Activated naive CD8-positive, alpha-beta T cell (primary cell): Measurements from ENCODE around the gene EXOSC1.
"Not testable (repeated sequence)": the region's sequence is repeated elsewhere in the genome, so short reads cannot be mapped to it uniquely, and the experiment has no call there.

ENCODE experiments used
- H3K27ac Mint-ChIP-seq: one replicate; pipeline ENCODE4 v1.8.0; 2021; ENCODE audit warnings: mixed read lengths
- H3K27me3 Mint-ChIP-seq: one replicate; pipeline ENCODE4 v1.8.0; 2021; ENCODE audit warnings: mixed read lengths
- H3K36me3 Mint-ChIP-seq: one replicate; pipeline ENCODE4 v1.8.0; 2021; ENCODE audit warnings: mixed read lengths
- H3K4me1 Mint-ChIP-seq: one replicate; pipeline ENCODE4 v1.8.0; 2021; ENCODE audit warnings: low read depth, mixed read lengths
- H3K4me3 Mint-ChIP-seq: one replicate; pipeline ENCODE4 v1.8.0; 2021; ENCODE audit warnings: mild to moderate bottlenecking, mixed read lengths
- H3K9me3 Mint-ChIP-seq: one replicate; pipeline ENCODE4 v1.8.0; 2021; ENCODE audit warnings: low read depth, mixed read lengths

EXOSC1 gene, protein sequence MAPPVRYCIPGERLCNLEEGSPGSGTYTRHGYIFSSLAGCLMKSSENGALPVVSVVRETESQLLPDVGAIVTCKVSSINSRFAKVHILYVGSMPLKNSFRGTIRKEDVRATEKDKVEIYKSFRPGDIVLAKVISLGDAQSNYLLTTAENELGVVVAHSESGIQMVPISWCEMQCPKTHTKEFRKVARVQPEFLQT

DNA sequence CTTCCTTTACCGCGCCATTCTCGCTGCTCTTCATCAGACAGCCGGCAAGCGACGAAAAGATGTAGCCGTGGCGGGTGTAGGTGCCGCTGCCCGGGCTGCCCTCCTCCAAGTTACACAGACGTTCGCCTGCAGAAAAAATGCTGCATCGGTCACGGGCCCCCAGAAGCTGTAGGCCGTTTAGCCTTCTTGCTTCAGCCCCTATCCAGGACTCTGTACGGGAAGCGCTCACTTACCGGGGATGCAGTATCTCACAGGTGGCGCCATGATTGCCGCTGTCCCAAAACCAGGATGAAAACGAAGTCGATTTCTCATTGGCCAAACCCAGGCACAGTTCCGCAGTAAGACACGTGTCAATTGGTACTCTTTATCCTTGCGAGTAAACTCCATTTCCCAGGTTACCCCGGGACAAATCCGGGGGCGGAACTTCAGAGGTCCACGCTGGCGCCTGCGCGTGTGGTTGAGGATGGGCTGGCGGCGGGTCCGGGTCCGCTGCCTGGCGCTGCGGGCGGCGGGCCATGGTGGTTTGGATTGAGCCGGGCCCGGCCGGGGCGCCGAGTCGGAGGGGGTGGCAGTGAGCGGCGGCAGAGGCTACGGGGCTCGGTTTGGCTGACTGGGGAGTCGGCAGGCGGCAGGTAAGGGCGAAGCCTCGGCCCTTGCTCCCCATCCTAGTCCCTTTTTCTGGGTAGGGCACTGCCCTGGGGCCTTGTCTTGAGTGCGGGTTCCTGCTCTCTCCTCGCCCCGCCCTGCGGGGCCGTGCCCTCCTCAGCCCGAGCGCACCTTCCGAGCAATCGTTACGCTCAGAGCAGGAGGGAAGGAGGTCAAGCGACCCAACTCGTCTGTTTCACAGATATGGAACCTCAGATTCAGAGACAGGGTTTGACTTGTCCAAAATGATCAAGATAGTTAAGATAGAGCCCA is at the start of gene EXOSC1, which contains the start of gene ZDHHC16:
TSS of gene EXOSC1 (minus strand) at position 285 of the 918 bp plus-strand sequence. CDS start at position 264, 21 bp downstream.
TSS of gene ZDHHC16 (plus strand) at position 454 of the 918 bp plus-strand sequence. CDS start 5,501 bp downstream, outside the sequence.
- H3K27ac Mint-ChIP-seq: peak within 1 kb of the TSS; percentile 96
- H3K4me3 Mint-ChIP-seq: peak within 1 kb of the TSS; percentile 96
- H3K27me3 Mint-ChIP-seq: no peaks in the 10 kb centered on the region
- H3K36me3 Mint-ChIP-seq: peaks cover 4% of the 10 kb centered on the region
- H3K9me3 Mint-ChIP-seq: no peaks in the 10 kb centered on the region
- peaks cover 52% of the 10 kb centered on the region for H3K4me1 Mint-ChIP-seq

DNA sequence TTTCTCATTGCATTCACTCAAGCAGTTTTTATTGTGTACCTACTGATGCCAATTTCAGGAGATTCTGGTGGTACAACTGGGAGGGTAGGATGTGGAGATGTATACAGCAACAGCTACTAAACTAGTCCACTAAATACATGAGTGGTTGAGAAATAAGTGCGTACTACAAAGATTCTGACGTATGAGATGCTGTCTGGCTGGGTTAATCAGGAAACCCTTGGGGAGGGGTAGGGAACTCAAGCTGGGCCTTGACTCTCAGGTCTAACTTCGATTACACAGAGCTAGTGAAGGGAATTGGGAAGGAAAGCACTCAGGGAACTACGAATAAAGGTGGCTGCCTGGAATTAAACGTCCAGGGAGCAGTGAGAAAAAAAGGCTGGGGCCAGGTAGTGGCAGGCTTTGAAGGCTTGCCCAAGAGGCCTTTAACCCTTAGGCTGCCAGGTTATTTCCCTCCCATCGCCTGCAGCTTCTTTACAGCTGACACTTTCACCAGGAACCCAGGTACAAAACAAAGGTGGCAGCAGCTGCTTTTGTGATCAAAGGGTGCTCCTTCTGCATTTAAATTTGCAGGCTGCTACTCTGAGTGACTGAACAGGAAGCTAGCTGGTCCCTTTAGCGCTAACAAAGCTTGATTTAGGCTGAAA is 49.2 kb upstream of the EXOSC1 start:
- Mint-ChIP-seq H3K4me1 (peaks cover 57% of the 10 kb centered on the region), H3K27me3 (peaks cover under 1% of the 10 kb centered on the region)

DNA sequence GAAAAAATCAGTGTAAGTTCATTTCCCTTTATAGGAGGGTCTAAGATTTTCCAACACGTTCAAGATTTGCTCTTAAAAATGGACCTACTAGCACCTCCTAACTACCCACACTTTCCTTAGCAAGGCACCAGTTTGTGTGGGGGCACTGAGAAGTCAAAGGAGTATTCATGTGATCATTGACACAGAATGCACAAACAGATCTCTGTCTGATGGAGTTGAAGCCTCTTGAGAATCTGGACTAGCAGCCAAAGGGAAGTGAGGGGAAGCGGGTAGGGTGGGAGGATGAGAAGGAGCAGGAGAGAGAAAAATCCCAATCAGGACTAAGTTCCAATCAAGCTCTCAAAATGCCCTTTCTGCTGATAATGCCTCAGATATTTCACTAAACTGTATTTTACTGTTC is 48.3 kb upstream of the EXOSC1 start:
- Mint-ChIP-seq H3K4me3 (peak overlapping the region; percentile 38), H3K27ac (no peak overlapping the region), H3K4me1 (peaks cover 59% of the 10 kb centered on the region), H3K36me3 (no peaks in the 10 kb centered on the region), H3K27me3 (no peaks in the 10 kb centered on the region), H3K9me3 (no peaks in the 10 kb centered on the region)

More for the DNA sequence above, 49.2 kb upstream of the EXOSC1 start:
- Mint-ChIP-seq H3K9me3 (no peaks in the 10 kb centered on the region), H3K36me3 (no peaks in the 10 kb centered on the region), H3K27ac (peak overlapping the region; percentile 62), H3K4me3 (peak overlapping the region; percentile 56)

DNA sequence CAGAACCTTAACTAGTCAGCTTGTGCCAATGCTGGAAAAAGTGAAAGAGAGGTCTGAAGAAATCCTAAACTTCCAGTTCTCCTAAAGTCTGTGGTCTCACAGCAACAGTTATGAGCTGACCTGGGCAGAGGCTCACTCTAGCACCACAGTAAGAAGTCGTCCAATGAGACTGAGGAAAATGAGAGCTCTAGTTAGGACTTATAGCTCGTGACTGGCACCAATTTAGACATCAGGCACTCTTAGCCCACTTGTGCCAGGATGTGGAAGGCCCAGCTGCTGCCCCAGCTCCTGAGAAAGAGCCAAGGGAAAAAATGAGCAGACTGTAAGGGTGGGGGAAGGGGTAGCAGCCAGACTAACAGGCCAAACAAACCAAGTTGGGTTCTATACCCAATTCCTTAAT is 44.8 kb upstream of the EXOSC1 start:
- Mint-ChIP-seq H3K36me3 (no peaks in the 10 kb centered on the region), H3K4me3 (no peak overlapping the region)

DNA sequence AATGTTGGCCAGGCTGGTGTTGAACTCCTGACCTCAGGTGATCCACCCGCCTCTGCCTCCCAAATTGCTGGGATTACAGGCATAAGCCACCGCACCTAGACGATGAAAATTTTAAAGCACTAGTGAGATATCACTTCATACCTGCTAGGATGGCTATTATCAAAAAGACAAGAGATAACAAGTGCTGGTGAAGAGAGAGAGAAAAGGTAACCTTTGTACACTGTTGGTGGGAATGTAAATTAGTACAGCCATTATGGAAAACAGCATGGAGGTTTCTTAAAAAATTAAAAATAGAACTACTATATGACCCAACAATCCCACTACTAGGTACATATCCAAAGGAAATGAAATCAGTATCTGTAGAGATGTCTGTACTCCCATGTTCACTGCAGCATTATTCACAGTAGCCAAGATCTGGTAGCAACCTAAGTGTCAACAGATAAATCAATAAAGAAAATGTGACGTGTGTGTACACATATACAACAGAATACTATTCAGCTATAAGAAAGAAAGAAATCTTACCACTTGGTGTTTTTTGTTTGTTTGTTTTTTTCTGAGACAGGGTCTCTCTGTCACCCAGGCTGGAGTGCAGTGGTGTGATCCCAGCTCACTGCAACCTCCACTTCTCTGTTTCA is 40.0 kb upstream of the EXOSC1 start:
- no peaks in the 10 kb centered on the region for H3K27me3 Mint-ChIP-seq
- no peaks in the 10 kb centered on the region for H3K36me3 Mint-ChIP-seq
- no peaks in the 10 kb centered on the region for H3K9me3 Mint-ChIP-seq
- H3K27ac Mint-ChIP-seq: no peak overlapping the region
- H3K4me3 Mint-ChIP-seq: no peak overlapping the region
- peaks cover 31% of the 10 kb centered on the region for H3K4me1 Mint-ChIP-seq

More for the DNA sequence above, 44.8 kb upstream of the EXOSC1 start:
- Mint-ChIP-seq H3K9me3 (no peaks in the 10 kb centered on the region), H3K27me3 (no peaks in the 10 kb centered on the region), H3K27ac (peak overlapping the region; percentile 17), H3K4me1 (peaks cover 57% of the 10 kb centered on the region)

DNA sequence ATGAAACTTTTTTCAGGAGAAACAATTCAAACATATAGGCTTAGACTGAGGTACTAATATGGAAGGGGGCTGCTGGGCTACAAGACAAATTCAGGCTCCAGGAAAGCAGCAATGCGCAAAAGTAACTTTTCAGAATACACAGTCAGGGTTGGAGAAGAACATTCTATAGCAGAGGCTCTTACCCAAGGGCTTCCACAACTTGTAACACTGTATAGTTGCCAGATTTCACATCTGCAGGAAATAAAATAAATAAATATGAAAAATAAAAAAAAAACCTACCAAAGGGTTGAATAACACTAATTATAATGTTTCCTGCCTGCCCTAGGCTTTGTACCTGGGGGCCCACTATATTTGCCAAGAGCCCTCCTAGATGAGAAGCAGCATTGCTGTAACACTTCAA is 38.1 kb upstream of the EXOSC1 start:
- no peaks in the 10 kb centered on the region for H3K27me3 Mint-ChIP-seq
- H3K27ac Mint-ChIP-seq: no peak overlapping the region
- no peaks in the 10 kb centered on the region for H3K36me3 Mint-ChIP-seq
- peaks cover 14% of the 10 kb centered on the region for H3K4me1 Mint-ChIP-seq
- no peaks in the 10 kb centered on the region for H3K9me3 Mint-ChIP-seq
- no peak overlapping the region for H3K4me3 Mint-ChIP-seq

DNA sequence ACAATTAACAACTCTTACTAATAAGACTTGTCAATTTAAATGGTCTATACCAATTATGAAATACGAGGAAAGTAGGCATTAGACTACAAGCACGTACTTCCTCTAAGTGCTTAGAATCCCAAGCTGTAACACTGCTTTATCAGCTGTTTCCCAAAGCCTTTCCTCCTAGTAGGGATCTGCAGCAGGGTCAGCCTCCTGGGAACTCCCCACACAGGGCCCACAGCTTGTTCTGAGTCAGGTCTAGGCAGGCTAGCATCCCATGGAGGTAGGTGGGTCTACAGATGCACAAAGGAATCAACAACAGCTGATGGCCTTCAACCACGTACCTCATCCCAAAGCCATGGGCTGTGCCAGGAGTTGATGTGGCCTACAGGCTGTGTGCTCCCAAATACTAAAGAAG is 37.7 kb upstream of the EXOSC1 start:
- Mint-ChIP-seq H3K27ac (no peak overlapping the region), H3K4me1 (peaks cover 12% of the 10 kb centered on the region), H3K4me3 (no peak overlapping the region), H3K9me3 (no peaks in the 10 kb centered on the region), H3K27me3 (no peaks in the 10 kb centered on the region), H3K36me3 (no peaks in the 10 kb centered on the region)

DNA sequence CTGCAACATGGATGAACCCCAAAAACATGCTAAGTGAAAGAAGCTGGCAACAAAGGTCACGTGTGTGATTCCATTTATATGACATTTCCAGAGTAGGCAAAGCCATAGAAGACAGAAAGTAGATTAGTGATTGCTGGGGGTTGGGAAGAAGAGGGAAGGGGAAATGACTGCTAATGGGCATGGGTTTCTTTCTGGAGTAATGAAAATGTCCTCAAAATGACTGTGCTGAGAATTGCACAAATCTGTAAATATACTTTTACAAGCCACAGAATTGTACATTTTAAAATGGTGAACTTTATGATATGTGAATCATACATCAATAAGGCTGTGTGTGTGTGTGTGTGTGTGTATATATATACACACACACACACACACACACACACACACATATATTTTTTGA is 36.6 kb upstream of the EXOSC1 start:
- H3K4me3 Mint-ChIP-seq: no peak overlapping the region
- H3K36me3 Mint-ChIP-seq: peaks cover 2% of the 10 kb centered on the region
- H3K27ac Mint-ChIP-seq: peak overlapping the region; percentile 75

DNA sequence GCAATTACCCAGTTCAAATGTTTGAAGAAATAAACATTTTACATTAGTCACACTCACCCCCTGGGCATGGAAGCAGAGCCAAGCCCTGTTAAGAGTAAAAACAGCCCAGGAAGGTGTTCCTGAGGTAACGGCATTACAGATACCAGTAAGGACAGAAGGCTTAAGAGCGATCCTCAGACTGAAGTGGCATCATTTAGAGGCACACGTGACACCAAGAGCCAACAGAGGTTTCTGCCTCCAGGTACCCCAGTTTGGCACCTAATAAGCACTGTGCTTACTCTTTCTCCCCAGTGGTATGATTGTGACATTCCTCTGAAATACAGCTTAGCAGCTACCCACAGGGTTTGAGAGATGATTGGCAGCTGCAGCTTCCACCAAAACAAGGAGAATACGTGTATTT is 35.3 kb upstream of the EXOSC1 start:
- Mint-ChIP-seq H3K36me3 (peaks cover 4% of the 10 kb centered on the region), H3K27ac (no peak overlapping the region), H3K9me3 (no peaks in the 10 kb centered on the region), H3K27me3 (no peaks in the 10 kb centered on the region), H3K4me3 (no peak overlapping the region), H3K4me1 (peaks cover 10% of the 10 kb centered on the region)

More for the DNA sequence above, 36.6 kb upstream of the EXOSC1 start:
- Mint-ChIP-seq H3K4me1 (peaks cover 9% of the 10 kb centered on the region), H3K9me3 (no peaks in the 10 kb centered on the region), H3K27me3 (no peaks in the 10 kb centered on the region)

DNA sequence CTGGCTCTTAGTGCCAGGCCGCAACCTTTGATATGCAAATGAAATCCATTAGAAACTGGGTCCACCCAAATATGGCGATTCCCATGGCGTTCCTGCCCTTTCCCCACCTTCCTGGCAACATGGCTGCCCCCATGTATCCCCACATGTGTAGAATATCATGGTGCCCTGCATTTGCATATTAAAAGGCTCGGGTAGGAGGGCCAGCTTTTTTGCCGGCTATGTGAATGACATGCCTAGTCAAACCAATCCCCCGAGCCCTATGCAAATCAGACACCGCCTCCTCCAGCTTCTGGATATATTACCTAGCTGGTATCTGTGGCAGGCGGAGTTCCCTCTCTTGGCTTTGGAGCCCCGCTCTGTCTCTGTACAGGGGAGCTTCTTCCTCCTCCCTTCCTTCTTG is 34.1 kb upstream of the EXOSC1 start:
- H3K36me3 Mint-ChIP-seq: peaks cover 12% of the 10 kb centered on the region

DNA sequence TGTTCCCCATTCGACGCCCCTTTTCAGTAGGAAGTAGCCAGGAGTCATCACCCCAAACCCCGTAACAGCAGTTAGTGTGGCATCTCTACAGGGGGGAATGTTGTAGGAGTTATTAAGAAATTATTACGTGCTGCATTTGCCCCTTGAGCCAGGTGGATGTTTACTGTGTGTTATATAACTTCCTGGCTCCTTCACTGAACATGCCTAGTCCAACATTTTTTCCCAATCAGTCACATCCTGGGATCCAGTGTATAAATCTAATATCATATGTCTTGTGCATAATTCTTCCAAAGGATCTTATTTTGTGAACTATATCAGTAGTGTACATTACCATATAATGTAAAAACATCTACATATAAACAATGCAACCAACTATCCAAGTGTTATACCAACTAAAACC is 33.6 kb upstream of the EXOSC1 start:
- H3K4me1 Mint-ChIP-seq, H3K4me3 Mint-ChIP-seq, H3K27ac Mint-ChIP-seq, H3K9me3 Mint-ChIP-seq, H3K27me3 Mint-ChIP-seq: not testable (repeated sequence)
- H3K36me3 Mint-ChIP-seq: peaks cover 14% of the 10 kb centered on the region

More for the DNA sequence above, 34.1 kb upstream of the EXOSC1 start:
- H3K9me3 Mint-ChIP-seq: no peaks in the 10 kb centered on the region
- no peak overlapping the region for H3K27ac Mint-ChIP-seq
- H3K4me3 Mint-ChIP-seq: no peak overlapping the region
- H3K4me1 Mint-ChIP-seq: peaks cover 6% of the 10 kb centered on the region
- no peaks in the 10 kb centered on the region for H3K27me3 Mint-ChIP-seq

DNA sequence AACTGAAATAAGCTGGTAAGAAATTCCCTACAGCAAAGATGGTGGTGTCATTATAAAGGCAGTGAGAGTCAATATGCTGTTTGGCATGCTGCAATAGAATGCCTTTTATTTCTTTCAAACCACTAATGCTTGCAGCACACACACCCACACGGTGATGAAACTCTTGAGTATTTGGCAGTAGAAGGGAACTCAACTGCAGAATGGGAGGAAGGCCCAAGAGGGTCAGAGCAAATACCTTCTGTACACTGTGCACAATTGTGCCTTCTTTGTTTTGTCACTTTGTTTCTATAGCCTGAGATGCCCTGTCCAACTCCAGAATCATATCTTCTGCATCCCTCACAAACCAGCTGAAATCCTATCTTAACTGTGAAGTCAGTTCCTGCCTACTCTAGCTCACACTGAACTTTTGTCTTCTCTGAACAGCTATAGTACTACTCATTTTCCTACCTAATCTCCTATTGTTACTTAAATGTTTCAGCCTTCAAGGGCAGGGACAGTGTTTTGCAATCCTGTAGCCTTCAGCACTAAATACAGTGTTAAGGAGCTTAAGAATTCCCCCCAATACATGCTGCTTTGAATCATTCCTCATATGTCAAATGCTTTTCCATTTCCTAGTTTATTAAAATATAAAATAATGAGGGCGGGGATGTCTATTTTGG is 30.3 kb upstream of the EXOSC1 start:
- H3K9me3 Mint-ChIP-seq: no peaks in the 10 kb centered on the region
- peaks cover 14% of the 10 kb centered on the region for H3K36me3 Mint-ChIP-seq
- peak overlapping the region; percentile 0 for H3K27ac Mint-ChIP-seq
- no peaks in the 10 kb centered on the region for H3K27me3 Mint-ChIP-seq
- no peak overlapping the region for H3K4me3 Mint-ChIP-seq
- H3K4me1 Mint-ChIP-seq: peaks cover 6% of the 10 kb centered on the region

DNA sequence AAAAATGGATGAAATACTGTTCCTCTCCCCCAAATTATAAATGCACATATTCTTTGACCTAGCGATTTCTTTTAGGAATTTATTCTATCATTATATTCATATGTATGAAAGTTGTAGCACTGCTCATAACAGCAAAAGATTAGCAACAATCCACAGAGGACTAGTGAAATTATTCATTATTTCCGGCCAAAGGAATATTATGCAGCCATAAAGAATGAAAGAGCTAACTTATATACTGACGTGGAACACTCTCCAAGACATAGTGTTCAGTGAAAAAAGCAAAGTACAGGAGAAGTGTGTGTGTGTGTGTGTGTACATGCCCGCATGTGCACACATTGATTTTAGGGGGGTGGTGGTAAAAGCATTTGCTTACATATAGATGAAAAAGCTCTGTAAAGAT is 29.1 kb upstream of the EXOSC1 start:
- Mint-ChIP-seq H3K36me3 (peaks cover 14% of the 10 kb centered on the region), H3K27ac (no peak overlapping the region), H3K9me3 (no peaks in the 10 kb centered on the region), H3K27me3 (no peaks in the 10 kb centered on the region), H3K4me1 (peaks cover 6% of the 10 kb centered on the region), H3K4me3 (no peak overlapping the region)

DNA sequence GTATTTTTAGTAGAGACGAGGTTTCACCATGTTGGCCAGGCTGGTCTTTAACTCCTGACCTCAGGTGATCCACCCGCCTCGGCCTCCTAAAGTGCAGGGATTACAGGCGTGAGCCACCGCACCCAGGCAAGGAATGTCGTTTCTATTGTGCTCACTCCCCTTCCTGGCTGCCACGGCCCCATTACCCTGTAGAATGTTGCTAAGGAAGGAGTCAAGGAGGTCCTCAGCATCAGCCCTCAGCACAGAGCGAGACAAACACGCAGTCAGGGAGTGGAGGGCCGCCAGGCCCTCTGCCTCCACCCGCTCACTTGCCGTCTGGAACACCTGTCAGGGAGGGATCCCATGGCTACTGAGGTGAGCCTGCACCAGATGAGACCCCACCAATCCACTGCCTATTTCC is 23.0 kb upstream of the EXOSC1 start:
- H3K4me1 Mint-ChIP-seq, H3K27me3 Mint-ChIP-seq, H3K36me3 Mint-ChIP-seq, H3K4me3 Mint-ChIP-seq, H3K9me3 Mint-ChIP-seq, H3K27ac Mint-ChIP-seq: not testable (repeated sequence)
